HL-60 (cell line): ENCODE results near the gene ARHGAP25.
A peak's percentile ranks its signal among the peaks of the same experiment; 100 is the strongest.

Experiments
- DNase-seq, 2 experiments: peaks; one replicate each; pipeline ENCODE4 v3.0.0-alpha.2; 2010 to 2020; ENCODE audit warnings: low read depth in 1 of 2, low spot score in 1 of 2
- H3K27ac ChIP-seq: fragments of 250-450 bp; sonication (Bioruptor Pico); replicated peaks from 2 replicates; pipeline ENCODE4 v1.5.1; 2020; ENCODE audit warnings: mild to moderate bottlenecking, moderate library complexity
- H3K27me3 ChIP-seq: fragments of 250-450 bp; sonication (Bioruptor Pico); 2 replicates; pipeline ENCODE4 v1.5.1; 2021; ENCODE audit warnings: mild to moderate bottlenecking, moderate library complexity; ENCODE audit not compliant: insufficient read depth, poor library complexity, severe bottlenecking
- H3K4me3 ChIP-seq: replicated peaks from 2 replicates; pipeline ENCODE4 v1.5.1; 2011; ENCODE audit warnings: mild to moderate bottlenecking, control low read depth, low read length; ENCODE audit not compliant: insufficient read depth
- GABPA ChIP-seq: IDR thresholded peaks from 2 replicates; pipeline ENCODE4 v1.6.1; 2012; ENCODE audit warnings: low read depth
- POLR2AphosphoS5 ChIP-seq: IDR thresholded peaks from 2 replicates; pipeline ENCODE4 v1.6.1; 2012; ENCODE audit warnings: low read depth
- SPI1 ChIP-seq: IDR thresholded peaks from 2 replicates; pipeline ENCODE4 v1.6.1; 2012; ENCODE audit warnings: low read depth, mild to moderate bottlenecking, borderline replicate concordance
- TF ChIP-seq, protein P1 (sequence below): IDR thresholded peaks from 2 replicates; pipeline ENCODE4 v1.6.1; 2012; ENCODE audit warnings: low read depth; ENCODE audit not compliant: insufficient replicate concordance
- TF ChIP-seq, protein P2 (sequence below): IDR thresholded peaks from one replicate; pipeline ENCODE4 v1.5.1; 2011; ENCODE audit warnings: low read length, control low read depth, inconsistent platforms; ENCODE audit not compliant: insufficient read depth

Gene ARHGAP25

DNA sequence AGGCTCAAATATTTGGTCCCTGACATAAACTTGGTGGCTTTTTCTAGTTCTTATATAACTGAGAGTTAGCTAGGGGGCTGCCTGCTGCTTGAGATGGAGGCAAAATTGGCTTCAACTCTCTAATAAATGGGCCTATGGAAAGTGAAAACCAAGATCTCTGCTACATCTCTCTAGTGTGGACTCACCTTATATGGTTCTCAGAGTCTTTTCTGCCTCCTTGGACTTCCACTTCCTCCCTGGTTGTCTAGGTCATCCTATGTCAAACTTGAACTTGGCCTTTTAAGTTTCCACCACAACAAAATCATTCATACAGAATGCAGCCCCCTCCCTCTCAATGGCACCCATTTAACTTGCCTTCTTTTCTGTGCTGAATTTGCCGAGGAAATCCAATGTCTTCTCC is 23.9 kb upstream of the ARHGAP25 start:
- TF ChIP-seq, protein P1, sequence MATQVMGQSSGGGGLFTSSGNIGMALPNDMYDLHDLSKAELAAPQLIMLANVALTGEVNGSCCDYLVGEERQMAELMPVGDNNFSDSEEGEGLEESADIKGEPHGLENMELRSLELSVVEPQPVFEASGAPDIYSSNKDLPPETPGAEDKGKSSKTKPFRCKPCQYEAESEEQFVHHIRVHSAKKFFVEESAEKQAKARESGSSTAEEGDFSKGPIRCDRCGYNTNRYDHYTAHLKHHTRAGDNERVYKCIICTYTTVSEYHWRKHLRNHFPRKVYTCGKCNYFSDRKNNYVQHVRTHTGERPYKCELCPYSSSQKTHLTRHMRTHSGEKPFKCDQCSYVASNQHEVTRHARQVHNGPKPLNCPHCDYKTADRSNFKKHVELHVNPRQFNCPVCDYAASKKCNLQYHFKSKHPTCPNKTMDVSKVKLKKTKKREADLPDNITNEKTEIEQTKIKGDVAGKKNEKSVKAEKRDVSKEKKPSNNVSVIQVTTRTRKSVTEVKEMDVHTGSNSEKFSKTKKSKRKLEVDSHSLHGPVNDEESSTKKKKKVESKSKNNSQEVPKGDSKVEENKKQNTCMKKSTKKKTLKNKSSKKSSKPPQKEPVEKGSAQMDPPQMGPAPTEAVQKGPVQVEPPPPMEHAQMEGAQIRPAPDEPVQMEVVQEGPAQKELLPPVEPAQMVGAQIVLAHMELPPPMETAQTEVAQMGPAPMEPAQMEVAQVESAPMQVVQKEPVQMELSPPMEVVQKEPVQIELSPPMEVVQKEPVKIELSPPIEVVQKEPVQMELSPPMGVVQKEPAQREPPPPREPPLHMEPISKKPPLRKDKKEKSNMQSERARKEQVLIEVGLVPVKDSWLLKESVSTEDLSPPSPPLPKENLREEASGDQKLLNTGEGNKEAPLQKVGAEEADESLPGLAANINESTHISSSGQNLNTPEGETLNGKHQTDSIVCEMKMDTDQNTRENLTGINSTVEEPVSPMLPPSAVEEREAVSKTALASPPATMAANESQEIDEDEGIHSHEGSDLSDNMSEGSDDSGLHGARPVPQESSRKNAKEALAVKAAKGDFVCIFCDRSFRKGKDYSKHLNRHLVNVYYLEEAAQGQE = no peak
- TF ChIP-seq GABPA = no peak
- peak; percentile 58; the same call in 1 of the 2 replicates for TF ChIP-seq SPI1
- Histone ChIP-seq H3K4me3 (no peak overlapping the region), H3K27ac (no peak overlapping the region), H3K27me3 (no peaks in the 10 kb centered on the region)
- DNase-seq = no peak

DNA sequence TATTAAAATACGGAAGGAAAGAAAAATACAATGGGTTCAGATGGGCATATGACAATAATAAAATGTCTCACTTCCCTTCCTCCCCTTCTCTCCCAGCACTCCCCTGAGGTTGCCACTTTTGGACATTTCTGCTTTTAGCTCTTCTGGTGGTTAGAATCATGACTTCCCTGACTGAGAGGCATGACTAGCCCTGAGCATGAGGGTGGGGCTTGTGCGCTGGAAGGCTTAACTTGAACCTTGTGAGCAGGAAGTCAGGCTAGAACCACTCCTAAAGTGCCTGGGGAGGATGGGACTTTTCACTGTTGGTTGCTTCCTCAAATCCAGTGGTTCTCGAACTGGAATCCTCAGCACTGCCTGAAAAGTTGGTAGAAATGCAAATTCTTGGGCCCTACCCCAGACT is 19.7 kb upstream of the ARHGAP25 start:
- peak overlapping the region; percentile 83 for H3K27ac ChIP-seq
- DNase-seq = peak; percentile 81 to 97
- no peak overlapping the region for H3K4me3 ChIP-seq
- no peaks in the 10 kb centered on the region for H3K27me3 ChIP-seq
- TF ChIP-seq, protein P1 = peak; percentile 35
- TF ChIP-seq SPI1 (peak; percentile 82), POLR2AphosphoS5 (peak; percentile 72; the same call in 1 of the 2 replicates), GABPA (no peak)
- TF ChIP-seq, protein P2, sequence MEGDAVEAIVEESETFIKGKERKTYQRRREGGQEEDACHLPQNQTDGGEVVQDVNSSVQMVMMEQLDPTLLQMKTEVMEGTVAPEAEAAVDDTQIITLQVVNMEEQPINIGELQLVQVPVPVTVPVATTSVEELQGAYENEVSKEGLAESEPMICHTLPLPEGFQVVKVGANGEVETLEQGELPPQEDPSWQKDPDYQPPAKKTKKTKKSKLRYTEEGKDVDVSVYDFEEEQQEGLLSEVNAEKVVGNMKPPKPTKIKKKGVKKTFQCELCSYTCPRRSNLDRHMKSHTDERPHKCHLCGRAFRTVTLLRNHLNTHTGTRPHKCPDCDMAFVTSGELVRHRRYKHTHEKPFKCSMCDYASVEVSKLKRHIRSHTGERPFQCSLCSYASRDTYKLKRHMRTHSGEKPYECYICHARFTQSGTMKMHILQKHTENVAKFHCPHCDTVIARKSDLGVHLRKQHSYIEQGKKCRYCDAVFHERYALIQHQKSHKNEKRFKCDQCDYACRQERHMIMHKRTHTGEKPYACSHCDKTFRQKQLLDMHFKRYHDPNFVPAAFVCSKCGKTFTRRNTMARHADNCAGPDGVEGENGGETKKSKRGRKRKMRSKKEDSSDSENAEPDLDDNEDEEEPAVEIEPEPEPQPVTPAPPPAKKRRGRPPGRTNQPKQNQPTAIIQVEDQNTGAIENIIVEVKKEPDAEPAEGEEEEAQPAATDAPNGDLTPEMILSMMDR = no peak

DNA sequence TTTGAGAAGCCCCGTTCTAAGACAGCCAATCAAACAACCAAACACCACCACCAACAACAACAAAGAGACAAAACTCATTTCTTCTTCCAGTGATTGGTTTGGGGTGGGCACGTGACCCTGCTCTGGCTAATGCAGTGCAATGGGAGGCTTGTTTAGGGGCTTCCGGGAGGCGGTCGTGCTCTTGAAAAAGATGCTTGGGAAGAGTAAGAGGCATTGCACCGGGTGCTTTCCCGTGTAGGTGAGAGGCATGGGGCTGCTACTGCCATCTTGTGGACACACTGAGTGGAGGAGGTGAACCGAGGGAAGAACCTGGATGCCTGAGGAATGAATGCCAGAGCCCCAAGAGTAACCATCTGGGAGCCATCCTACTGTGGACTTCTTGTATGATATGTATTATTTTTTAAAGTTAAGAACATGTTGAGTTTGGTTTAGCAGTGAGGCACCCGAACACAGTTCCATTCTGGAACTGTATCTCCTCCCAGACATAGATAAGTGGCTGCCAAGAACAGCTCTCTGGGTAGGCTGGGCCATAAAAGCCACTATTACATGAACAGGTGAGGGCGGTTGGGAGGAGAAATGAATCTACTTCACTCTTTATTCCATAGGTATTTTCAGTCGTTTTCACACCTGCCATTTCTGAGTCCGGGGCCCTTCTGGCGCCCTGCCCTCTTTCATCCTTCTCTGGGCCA is 19.1 kb upstream of the ARHGAP25 start:
- peak overlapping the region; percentile 83 for H3K27ac ChIP-seq
- TF ChIP-seq GABPA = no peak
- TF ChIP-seq, protein P2 = peak; percentile 23
- TF ChIP-seq SPI1 = no peak

DNA sequence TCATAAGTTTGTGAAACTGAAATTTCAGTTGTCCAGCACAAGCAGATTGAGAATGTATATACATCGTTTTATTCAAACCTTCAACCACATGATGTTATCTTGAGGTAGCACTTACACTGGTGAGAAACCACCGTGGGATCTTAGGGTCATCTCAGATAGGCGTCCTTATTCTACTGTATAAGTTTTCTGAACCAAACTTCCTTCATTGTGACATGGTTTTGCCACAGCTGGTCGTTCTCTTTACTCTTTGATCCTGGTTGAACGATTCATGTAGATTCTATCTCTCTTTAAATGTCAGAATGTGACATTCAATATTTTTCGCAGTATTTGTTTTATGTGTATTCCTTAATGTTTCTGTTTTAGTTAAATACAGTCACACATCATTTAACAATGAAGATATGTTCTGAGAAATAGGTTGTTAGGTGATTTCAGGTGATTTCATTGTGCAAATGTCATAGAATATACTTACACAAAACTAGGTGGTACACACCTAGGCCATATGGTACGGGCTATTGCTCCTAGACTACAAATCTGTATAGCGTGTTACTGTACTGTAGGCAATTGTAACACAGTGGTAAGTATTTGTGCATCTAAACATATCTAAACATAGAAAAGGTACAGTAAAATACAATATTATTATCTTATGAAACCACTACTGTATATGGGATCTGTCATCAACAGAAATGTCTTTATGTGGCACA is 17.9 kb upstream of the ARHGAP25 start:
- Histone ChIP-seq H3K27ac (no peak overlapping the region), H3K27me3 (no peaks in the 10 kb centered on the region)
- TF ChIP-seq SPI1 (no peak), POLR2AphosphoS5 (no peak), GABPA (no peak)
- TF ChIP-seq, protein P2 = no peak
- TF ChIP-seq, protein P1 = no peak

More for the DNA sequence above, 19.1 kb upstream of the ARHGAP25 start:
- DNase-seq = peak; percentile 36 to 75
- no peak overlapping the region for H3K4me3 ChIP-seq
- no peaks in the 10 kb centered on the region for H3K27me3 ChIP-seq

More for the DNA sequence above, 17.9 kb upstream of the ARHGAP25 start:
- no peak for DNase-seq
- no peak overlapping the region for H3K4me3 ChIP-seq
